Thoracic aorta (tissue), 2 donors: Measurements from ENCODE around the gene BAHD1. TPM values are rescaled to one million over a fixed set of nuclear protein-coding genes. Genes with fewer than 3 reads are reported as not detected.

ENCODE experiments used
- ATAC-seq: fragments of 150-250 bp; one replicate; pipeline ENCODE4 v1.8.0; 2017; ENCODE audit warnings: low read depth; ENCODE audit not compliant: insufficient number of reproducible peaks, low FRiP score
- DNase-seq: peaks from one replicate; pipeline ENCODE4 v3.0.0-alpha.2; 2020; ENCODE audit warnings: low spot score
- H3K27ac ChIP-seq, 2 donors: fragments of 200-600 bp; sonication (generic); 1 replicate in 1 of 2; 2 replicates in 1 of 2; pipeline ENCODE4 v1.5.1; 2016; ENCODE audit warnings: mild to moderate bottlenecking in 2 of 2, moderate library complexity in 2 of 2
- H3K27me3 ChIP-seq: fragments of 200-600 bp; sonication (generic); replicated peaks from 2 replicates; pipeline ENCODE4 v1.6.0; 2016; ENCODE audit warnings: mild to moderate bottlenecking; ENCODE audit not compliant: insufficient read depth
- H3K36me3 ChIP-seq: fragments of 200-600 bp; sonication (generic); one replicate; pipeline ENCODE4 v1.5.1; 2016
- H3K4me1 ChIP-seq, 2 donors: fragments of 200-600 bp; sonication (generic); 1 replicate in 1 of 2; 2 replicates in 1 of 2; pipeline versions ENCODE4 v1.5.1 to v1.6.0; 2016; ENCODE audit warnings: low read depth in 2 of 2, mild to moderate bottlenecking in 1 of 2; ENCODE audit not compliant: control insufficient read depth in 1 of 2
- H3K4me3 ChIP-seq: fragments of 200-600 bp; sonication (generic); 2 replicates; pipeline ENCODE4 v1.5.1; 2016; ENCODE audit warnings: mild to moderate bottlenecking
- H3K9me3 ChIP-seq: fragments of 200-600 bp; sonication (generic); 2 replicates; pipeline ENCODE4 v1.5.1; 2016
- CTCF ChIP-seq: fragments of 200-600 bp; sonication (generic); IDR thresholded peaks from one replicate; pipeline ENCODE4 v1.5.1; 2019; ENCODE audit warnings: antibody characterized with exemption
- total RNA-seq, 2 donors: library from RNA; depleted of rRNA; stranded (reverse); fragments of >200 nt; gene quantifications; one replicate each; pipeline versions ENCODE4 v1.1.0 to v1.2.3, GENCODE V29; 2016

BAHD1 gene
- total RNA-seq, 2 donors from 2014 or later, result 10.7 to 14.0 TPM

GRCh38 chr15:40472171-40472727 is 31.5 kb downstream of the BAHD1 start:
- H3K27ac ChIP-seq, result peak overlapping the region in 1 of 2 donors; percentile 66
- ATAC-seq (no peak), DNase-seq (no peak)
- no peak for TF ChIP-seq CTCF
- no peaks in the 10 kb centered on the region for H3K27me3 ChIP-seq
- H3K36me3 ChIP-seq, result no peaks in the 10 kb centered on the region
- no peaks in the 10 kb centered on the region for H3K9me3 ChIP-seq
- peaks cover 5 to 23% of the 10 kb centered on the region in 2 donors for H3K4me1 ChIP-seq
- peak overlapping the region; percentile 99 for H3K4me3 ChIP-seq

GRCh38 chr15:40474581-40474980 is 33.8 kb downstream of the BAHD1 start:
- DNase-seq, result no peak
- no peak for TF ChIP-seq CTCF
- H3K4me1 ChIP-seq, result peaks cover 5 to 23% of the 10 kb centered on the region in 2 donors

GRCh38 chr15:40477642-40478327 is 37.0 kb downstream of the BAHD1 start:
- no peaks in the 10 kb centered on the region for H3K36me3 ChIP-seq
- no peak overlapping the region for H3K27ac ChIP-seq
- H3K4me1 ChIP-seq, result peaks cover 0 to 2% of the 10 kb centered on the region in 2 donors
- no peaks in the 10 kb centered on the region for H3K9me3 ChIP-seq
- H3K4me3 ChIP-seq, result no peak overlapping the region
- no peaks in the 10 kb centered on the region for H3K27me3 ChIP-seq
- DNase-seq, result no peak
- no peak for TF ChIP-seq CTCF
- ATAC-seq, result no peak

More at GRCh38 chr15:40474581-40474980, 33.8 kb downstream of the BAHD1 start:
- H3K27ac ChIP-seq, result no peak overlapping the region
- no peaks in the 10 kb centered on the region for H3K36me3 ChIP-seq
- no peaks in the 10 kb centered on the region for H3K27me3 ChIP-seq
- H3K4me3 ChIP-seq, result no peak overlapping the region
- H3K9me3 ChIP-seq, result no peaks in the 10 kb centered on the region
- no peak for ATAC-seq

DNA sequence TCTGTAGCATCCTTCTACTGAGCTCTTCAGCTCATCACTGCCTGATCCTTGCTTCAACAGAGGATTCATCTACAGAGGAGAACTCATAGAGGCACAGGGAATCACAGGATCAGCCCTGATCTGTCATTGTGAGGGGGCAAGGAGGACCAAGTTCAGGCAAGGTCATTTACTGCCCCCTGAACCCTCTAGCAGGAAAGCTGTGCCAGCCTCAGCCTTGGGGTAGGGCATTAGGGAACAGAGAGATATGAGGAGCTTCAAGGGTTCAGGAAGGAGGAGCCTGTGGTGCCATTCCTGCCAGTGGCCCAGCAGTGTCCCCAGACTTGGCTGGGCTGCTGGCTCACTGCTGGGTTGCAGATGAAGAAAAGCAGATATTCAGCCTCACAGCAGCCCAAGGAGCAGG is 38.3 kb downstream of the BAHD1 start:
- DNase-seq (no peak), ATAC-seq (no peak)
- H3K36me3 ChIP-seq, result no peaks in the 10 kb centered on the region
- no peak overlapping the region for H3K27ac ChIP-seq
- H3K27me3 ChIP-seq, result no peaks in the 10 kb centered on the region
- no peak for TF ChIP-seq CTCF
- no peaks in the 10 kb centered on the region for H3K4me1 ChIP-seq
- no peaks in the 10 kb centered on the region for H3K9me3 ChIP-seq
- H3K4me3 ChIP-seq, result no peak overlapping the region

DNA sequence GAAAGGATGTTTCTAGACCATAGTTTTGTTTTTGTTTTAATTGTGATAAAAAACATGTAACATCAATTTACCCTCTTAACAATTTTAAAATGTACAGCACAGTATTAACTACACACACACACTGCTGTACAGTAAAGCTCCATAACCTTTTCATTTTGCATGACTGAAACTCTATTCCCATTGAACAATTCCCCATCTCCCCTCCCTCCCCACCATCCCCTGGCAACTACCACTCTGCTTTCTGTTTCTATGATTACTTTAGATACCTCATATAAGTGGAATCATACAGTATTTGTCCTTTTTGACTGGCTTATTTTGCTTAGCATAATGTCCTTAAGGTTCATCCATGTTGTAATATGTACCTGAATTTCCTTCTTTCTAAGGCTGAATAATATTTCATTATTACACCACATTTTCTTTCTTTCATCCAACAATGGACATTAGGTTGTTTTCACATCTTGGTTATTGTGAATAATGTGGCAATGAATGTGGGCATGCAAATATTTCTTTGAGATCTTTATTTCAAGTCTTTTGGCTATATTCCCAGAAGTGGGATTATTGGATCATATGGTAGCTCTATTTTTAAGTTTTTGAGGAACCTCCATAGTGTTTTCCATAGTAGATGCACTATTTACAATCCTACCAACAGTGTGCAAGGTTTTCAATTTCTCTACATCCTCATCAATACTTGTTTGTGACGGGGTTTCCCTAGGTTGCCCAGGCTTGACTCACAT is 40.8 kb downstream of the BAHD1 start:
- Histone ChIP-seq H3K36me3 (no peaks in the 10 kb centered on the region), H3K9me3 (no peaks in the 10 kb centered on the region), H3K27me3 (no peaks in the 10 kb centered on the region), H3K4me1 (no peaks in the 10 kb centered on the region), H3K27ac (no peak overlapping the region), H3K4me3 (no peak overlapping the region)
- DNase-seq, result no peak
- no peak for ATAC-seq
- TF ChIP-seq CTCF, result no peak
